Calu3 (cell line): ENCODE results near the gene LGI1. TPM values are rescaled to one million over a fixed set of nuclear protein-coding genes. Genes with fewer than 3 reads are reported as not detected.

Source experiments
- BruUV-seq: library from RNA; stranded (reverse); fragments of 400-500 nt; replicated peaks from 2 replicates; lab custom pipeline; 2021; lab: Mats Ljungman, UMichigan
- CTCF ChIA-PET: fragments of 300-600 bp; sonication (Branson Sonifier 250); formaldehyde crosslinking; loops from one replicate; lab custom pipeline; 2022; ENCODE audit warnings: antibody characterized with exemption; lab: Charles Lee
- DNase-seq: peaks from one replicate; pipeline ENCODE4 v3.0.0; 2022
- H3K27ac Mint-ChIP-seq: one replicate; pipeline ENCODE4 v1.8.0; 2022; ENCODE audit warnings: mixed read lengths; ENCODE audit not compliant: unreplicated experiment
- H3K27me3 Mint-ChIP-seq: one replicate; pipeline ENCODE4 v1.8.0; 2022; ENCODE audit warnings: mixed read lengths; ENCODE audit not compliant: unreplicated experiment
- H3K36me3 Mint-ChIP-seq: one replicate; pipeline ENCODE4 v1.8.0; 2022; ENCODE audit warnings: mild to moderate bottlenecking, moderate library complexity, mixed read lengths; ENCODE audit not compliant: insufficient read depth, unreplicated experiment
- H3K4me1 Mint-ChIP-seq: one replicate; pipeline ENCODE4 v1.8.0; 2022; ENCODE audit warnings: mild to moderate bottlenecking, low read depth, mixed read lengths; ENCODE audit not compliant: unreplicated experiment
- H3K4me3 Mint-ChIP-seq: one replicate; pipeline ENCODE4 v1.8.0; 2022; ENCODE audit warnings: mild to moderate bottlenecking, low read depth, moderate library complexity, mixed read lengths; ENCODE audit not compliant: unreplicated experiment
- H3K9me3 Mint-ChIP-seq: one replicate; pipeline ENCODE4 v1.8.0; 2022; ENCODE audit warnings: low read depth, mixed read lengths; ENCODE audit not compliant: unreplicated experiment
- CTCF ChIP-seq: fragments of 200-600 bp; IDR thresholded peaks from one replicate; pipeline ENCODE4 v1.8.0; 2022; ENCODE audit warnings: antibody characterized with exemption; ENCODE audit not compliant: unreplicated experiment
- intact Hi-C: fragments of 100-400 bp; cut with micrococcal nuclease; formaldehyde crosslinking; loops from one replicate; pipeline ENCODE4 v1.10.0; 2022; ENCODE audit not compliant: unreplicated experiment
- total RNA-seq: library from RNA; stranded (reverse); gene quantifications from 2 replicates; pipeline ENCODE4 v1.2.3, GENCODE V29; 2022

The LGI1 gene
- total RNA-seq, 1 experiment from 2014 or later: not detected

- DNase-seq: no peak
- Mint-ChIP-seq H3K9me3 (no peaks in the 10 kb centered on the region), H3K36me3 (no peaks in the 10 kb centered on the region), H3K4me1 (no peaks in the 10 kb centered on the region), H3K4me3 (no peak overlapping the region), H3K27me3 (peaks cover 24% of the 10 kb centered on the region), H3K27ac (no peak overlapping the region)
- BruUV-seq: no TSS peak
- intact Hi-C loops: no loop called here
- CTCF ChIA-PET: interaction anchor here (1.2 kb wide), 1 partner anchor 74 kb away, joined by 3 read pairs; no protein-coding TSS in a partner anchor
- no peak for TF ChIP-seq CTCF
These were observed 26.3 kb downstream of the LGI1 start for GRCh38 chr10:93784059-93784458.

- no peak overlapping the region for H3K27ac Mint-ChIP-seq
- H3K4me1 Mint-ChIP-seq: no peaks in the 10 kb centered on the region
- no peak for DNase-seq
- TF ChIP-seq CTCF: no peak
- H3K27me3 Mint-ChIP-seq: peaks cover 38% of the 10 kb centered on the region
- intact Hi-C loops: no loop called here
- CTCF ChIA-PET: no interaction called here
- H3K9me3 Mint-ChIP-seq: no peaks in the 10 kb centered on the region
- H3K4me3 Mint-ChIP-seq: no peak overlapping the region
- no peaks in the 10 kb centered on the region for H3K36me3 Mint-ChIP-seq
- no TSS peak for BruUV-seq
These were observed 30.9 kb downstream of the LGI1 start for GRCh38 chr10:93788413-93789208.

GRCh38 chr10:93790439-93790838 lies 32.7 kb downstream of the LGI1 start:
- TF ChIP-seq CTCF: no peak
- DNase-seq: no peak
- CTCF ChIA-PET: no interaction called here
- Mint-ChIP-seq H3K36me3 (no peaks in the 10 kb centered on the region), H3K27me3 (peaks cover 44% of the 10 kb centered on the region), H3K4me3 (no peak overlapping the region), H3K9me3 (no peaks in the 10 kb centered on the region), H3K27ac (no peak overlapping the region), H3K4me1 (no peaks in the 10 kb centered on the region)
- intact Hi-C loops: no loop called here
- no TSS peak for BruUV-seq

DNA sequence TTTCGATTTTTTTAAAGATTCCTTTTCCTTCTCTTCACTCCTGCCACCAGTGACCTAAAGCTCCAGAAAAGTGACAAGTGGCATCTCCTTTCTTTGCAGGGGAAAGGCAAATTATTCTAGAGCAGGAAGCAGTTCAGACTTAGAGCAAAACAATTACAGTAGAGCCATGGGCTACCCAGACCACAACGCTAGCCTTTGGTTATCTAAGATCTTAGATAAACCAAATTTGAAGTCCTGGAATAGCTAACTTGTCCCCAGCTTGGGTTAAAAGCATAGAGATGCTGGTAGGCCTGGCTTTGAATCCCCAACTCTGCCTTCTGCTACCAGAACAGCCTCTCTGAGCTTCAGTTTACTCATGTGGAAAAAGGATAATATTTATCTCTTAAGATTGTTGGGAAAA lies 38.4 kb downstream of the LGI1 start:
- TF ChIP-seq CTCF: no peak
- DNase-seq: no peak
- Mint-ChIP-seq H3K4me1 (no peaks in the 10 kb centered on the region), H3K27ac (no peak overlapping the region), H3K27me3 (peaks cover 55% of the 10 kb centered on the region), H3K9me3 (no peaks in the 10 kb centered on the region), H3K4me3 (no peak overlapping the region), H3K36me3 (no peaks in the 10 kb centered on the region)
- CTCF ChIA-PET: no interaction called here
- BruUV-seq: no TSS peak
- intact Hi-C loops: no loop called here
